ENCODE measurements around the gene MVB12B.

- TF ChIP-seq POLR2AphosphoS5 (IDR thresholded peaks at IDR 0.05): no peak
- no peak for TF ChIP-seq CTCF (IDR thresholded peaks at IDR 0.05)
Measured at GRCh38 chr9:126401107-126401506, 74.5 kb downstream of the MVB12B start.
